SU-DHL-6 (cell line): ENCODE data around the gene TMEM79.

Source experiments
- EZH2phosphoT487 ChIP-seq: fragments of 200-600 bp; sonication (generic), shearing (Covaris generic); conservative IDR thresholded peaks from 2 replicates; pipeline ENCODE4 v1.6.1; 2018; ENCODE audit warnings: mild to moderate bottlenecking, antibody characterized with exemption, low read length, moderate library complexity, mixed read lengths
- TF ChIP-seq, protein P1 (sequence below): fragments of 200-600 bp; sonication (generic); IDR thresholded peaks from one replicate; pipeline ENCODE4 v1.5.1; 2017; ENCODE audit warnings: antibody characterized with exemption, mild to moderate bottlenecking, low read length, moderate library complexity; ENCODE audit not compliant: insufficient read depth, poor library complexity, severe bottlenecking

DNA sequence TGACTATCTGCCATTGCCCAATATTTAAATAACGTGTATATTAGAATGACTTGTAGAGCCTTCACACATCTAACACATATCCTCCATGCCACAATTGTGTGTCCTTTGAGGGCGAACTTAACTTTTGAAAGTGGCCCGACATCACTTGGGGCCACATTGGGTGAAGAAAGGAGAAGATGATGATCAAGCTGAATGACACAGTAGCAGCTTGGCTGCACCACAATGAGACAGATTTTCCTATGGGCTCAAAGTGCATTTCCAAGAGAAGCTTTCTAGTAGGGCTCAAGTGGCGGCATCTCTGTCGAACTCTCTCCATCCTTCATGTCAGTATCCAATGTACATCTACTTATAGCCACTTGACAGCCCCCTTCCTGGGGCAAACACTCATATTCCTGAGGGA is 45.9 kb upstream of the TMEM79 start:
- no peak for TF ChIP-seq EZH2phosphoT487
- TF ChIP-seq, protein P1, sequence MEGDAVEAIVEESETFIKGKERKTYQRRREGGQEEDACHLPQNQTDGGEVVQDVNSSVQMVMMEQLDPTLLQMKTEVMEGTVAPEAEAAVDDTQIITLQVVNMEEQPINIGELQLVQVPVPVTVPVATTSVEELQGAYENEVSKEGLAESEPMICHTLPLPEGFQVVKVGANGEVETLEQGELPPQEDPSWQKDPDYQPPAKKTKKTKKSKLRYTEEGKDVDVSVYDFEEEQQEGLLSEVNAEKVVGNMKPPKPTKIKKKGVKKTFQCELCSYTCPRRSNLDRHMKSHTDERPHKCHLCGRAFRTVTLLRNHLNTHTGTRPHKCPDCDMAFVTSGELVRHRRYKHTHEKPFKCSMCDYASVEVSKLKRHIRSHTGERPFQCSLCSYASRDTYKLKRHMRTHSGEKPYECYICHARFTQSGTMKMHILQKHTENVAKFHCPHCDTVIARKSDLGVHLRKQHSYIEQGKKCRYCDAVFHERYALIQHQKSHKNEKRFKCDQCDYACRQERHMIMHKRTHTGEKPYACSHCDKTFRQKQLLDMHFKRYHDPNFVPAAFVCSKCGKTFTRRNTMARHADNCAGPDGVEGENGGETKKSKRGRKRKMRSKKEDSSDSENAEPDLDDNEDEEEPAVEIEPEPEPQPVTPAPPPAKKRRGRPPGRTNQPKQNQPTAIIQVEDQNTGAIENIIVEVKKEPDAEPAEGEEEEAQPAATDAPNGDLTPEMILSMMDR: no peak
